Measurements from ENCODE around the gene KIF16B. TPM values are rescaled to one million over a fixed set of nuclear protein-coding genes. Genes with fewer than 3 reads are reported as not detected.

The KIF16B gene
- total and polyA plus RNA-seq, 2 experiments from 2014 or later = 6.5 to 11.1 TPM

DNA sequence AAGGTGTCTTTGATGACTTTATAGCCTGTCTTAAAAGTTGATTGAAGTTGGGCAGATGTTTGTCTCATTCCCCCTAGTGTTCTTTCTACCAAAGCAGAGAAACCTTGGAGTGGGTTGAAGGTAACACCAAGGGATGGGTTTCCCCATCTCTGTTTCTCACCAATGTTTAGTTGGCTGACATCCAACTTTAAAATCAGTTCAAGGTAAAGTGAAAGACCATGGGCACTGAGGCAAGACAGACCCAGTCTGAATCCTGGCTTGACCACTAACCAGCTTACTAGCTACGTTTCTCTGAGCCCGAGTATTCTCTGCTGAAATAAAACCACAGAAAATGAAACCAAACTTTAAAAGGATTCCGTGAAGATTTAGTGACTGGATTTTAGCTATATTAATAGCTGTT, 258.9 kb downstream of the KIF16B start:
- TF ChIP-seq ZNF331 (CRISPR knock-in tag; IDR thresholded peaks at IDR 0.05; ENCODE audit: low read depth) (no peak), NANOG (IDR thresholded peaks at IDR 0.05; ENCODE audit: borderline replicate concordance) (no peak), STAT1 (IDR thresholded peaks at IDR 0.05; ENCODE audit: unreplicated experiment) (no peak)
- DNase-seq (ENCODE audit: low spot score) (no peak), ATAC-seq (no peak)
- Histone ChIP-seq H4K20me1 (replicated peaks; ENCODE audit: insufficient read depth) (no peaks in the 10 kb centered on the region), H2AFZ (no peak overlapping the region), H3K27me3 (ENCODE audit: insufficient read depth) (no peaks in the 10 kb centered on the region), H3K36me3 (ENCODE audit: insufficient read depth) (no peaks in the 10 kb centered on the region), H3K9me2 (ENCODE audit: insufficient read depth) (no peaks in the 10 kb centered on the region), H3K27ac (ENCODE audit: low read depth) (no peak overlapping the region), H3K4me2 (no peak overlapping the region), H3F3A (replicated peaks; ENCODE audit: low read depth) (no peaks in the 10 kb centered on the region), H3K79me2 (replicated peaks; ENCODE audit: insufficient read depth) (no peaks in the 10 kb centered on the region), H3K4me1 (ENCODE audit: insufficient read depth) (no peaks in the 10 kb centered on the region), H3K4me3 (no peak overlapping the region)
- H3K4me3 Mint-ChIP-seq = no peak overlapping the region
- H3K27me3 Mint-ChIP-seq (ENCODE audit: insufficient read depth, low read depth, poor library complexity) = no peaks in the 10 kb centered on the region
- no peak overlapping the region for H3K27ac Mint-ChIP-seq
- no peaks in the 10 kb centered on the region for H3K9me3 Mint-ChIP-seq
- no peaks in the 10 kb centered on the region for H3K36me3 Mint-ChIP-seq (ENCODE audit: low read depth)
- no peaks in the 10 kb centered on the region for H3K4me1 Mint-ChIP-seq

DNA sequence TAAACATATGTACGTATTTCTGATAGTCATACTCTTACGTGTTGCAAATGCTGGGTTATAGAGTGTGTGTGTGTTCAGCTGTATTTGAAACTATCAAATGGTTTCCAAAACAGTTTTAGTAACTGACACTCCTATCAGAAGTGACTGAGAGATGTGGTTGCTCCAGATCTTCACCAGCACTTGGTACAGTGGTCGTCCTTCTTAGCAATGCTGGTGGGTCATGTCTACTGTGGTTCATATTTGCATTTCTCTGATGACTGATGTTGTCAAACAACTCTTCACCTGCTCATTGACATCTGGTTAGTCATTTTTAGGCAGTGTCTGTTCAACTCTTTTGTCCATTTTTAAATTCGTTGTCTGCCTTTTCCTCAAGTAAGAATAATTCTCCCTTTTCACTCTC, 259.3 kb downstream of the KIF16B start:
- no peak for ATAC-seq
- Mint-ChIP-seq H3K27ac (no peak overlapping the region), H3K27me3 (ENCODE audit: insufficient read depth, low read depth, poor library complexity) (no peaks in the 10 kb centered on the region), H3K4me1 (no peaks in the 10 kb centered on the region), H3K9me3 (no peaks in the 10 kb centered on the region), H3K4me3 (no peak overlapping the region), H3K36me3 (ENCODE audit: low read depth) (no peaks in the 10 kb centered on the region)
- no peak for DNase-seq (ENCODE audit: low spot score)
- Histone ChIP-seq H3K36me3 (ENCODE audit: insufficient read depth) (no peaks in the 10 kb centered on the region), H3K27me3 (ENCODE audit: insufficient read depth) (no peaks in the 10 kb centered on the region), H3K9me2 (ENCODE audit: insufficient read depth) (no peaks in the 10 kb centered on the region), H3K27ac (ENCODE audit: low read depth) (no peak overlapping the region), H3F3A (replicated peaks; ENCODE audit: low read depth) (no peaks in the 10 kb centered on the region), H3K4me1 (ENCODE audit: insufficient read depth) (no peaks in the 10 kb centered on the region), H3K4me3 (no peak overlapping the region), H4K20me1 (replicated peaks; ENCODE audit: insufficient read depth) (no peaks in the 10 kb centered on the region), H2AFZ (no peak overlapping the region), H3K79me2 (replicated peaks; ENCODE audit: insufficient read depth) (no peaks in the 10 kb centered on the region), H3K4me2 (no peak overlapping the region)
- TF ChIP-seq ZNF114 (CRISPR knock-in tag; IDR thresholded peaks at IDR 0.05) = no peak
- TF ChIP-seq, protein P1, sequence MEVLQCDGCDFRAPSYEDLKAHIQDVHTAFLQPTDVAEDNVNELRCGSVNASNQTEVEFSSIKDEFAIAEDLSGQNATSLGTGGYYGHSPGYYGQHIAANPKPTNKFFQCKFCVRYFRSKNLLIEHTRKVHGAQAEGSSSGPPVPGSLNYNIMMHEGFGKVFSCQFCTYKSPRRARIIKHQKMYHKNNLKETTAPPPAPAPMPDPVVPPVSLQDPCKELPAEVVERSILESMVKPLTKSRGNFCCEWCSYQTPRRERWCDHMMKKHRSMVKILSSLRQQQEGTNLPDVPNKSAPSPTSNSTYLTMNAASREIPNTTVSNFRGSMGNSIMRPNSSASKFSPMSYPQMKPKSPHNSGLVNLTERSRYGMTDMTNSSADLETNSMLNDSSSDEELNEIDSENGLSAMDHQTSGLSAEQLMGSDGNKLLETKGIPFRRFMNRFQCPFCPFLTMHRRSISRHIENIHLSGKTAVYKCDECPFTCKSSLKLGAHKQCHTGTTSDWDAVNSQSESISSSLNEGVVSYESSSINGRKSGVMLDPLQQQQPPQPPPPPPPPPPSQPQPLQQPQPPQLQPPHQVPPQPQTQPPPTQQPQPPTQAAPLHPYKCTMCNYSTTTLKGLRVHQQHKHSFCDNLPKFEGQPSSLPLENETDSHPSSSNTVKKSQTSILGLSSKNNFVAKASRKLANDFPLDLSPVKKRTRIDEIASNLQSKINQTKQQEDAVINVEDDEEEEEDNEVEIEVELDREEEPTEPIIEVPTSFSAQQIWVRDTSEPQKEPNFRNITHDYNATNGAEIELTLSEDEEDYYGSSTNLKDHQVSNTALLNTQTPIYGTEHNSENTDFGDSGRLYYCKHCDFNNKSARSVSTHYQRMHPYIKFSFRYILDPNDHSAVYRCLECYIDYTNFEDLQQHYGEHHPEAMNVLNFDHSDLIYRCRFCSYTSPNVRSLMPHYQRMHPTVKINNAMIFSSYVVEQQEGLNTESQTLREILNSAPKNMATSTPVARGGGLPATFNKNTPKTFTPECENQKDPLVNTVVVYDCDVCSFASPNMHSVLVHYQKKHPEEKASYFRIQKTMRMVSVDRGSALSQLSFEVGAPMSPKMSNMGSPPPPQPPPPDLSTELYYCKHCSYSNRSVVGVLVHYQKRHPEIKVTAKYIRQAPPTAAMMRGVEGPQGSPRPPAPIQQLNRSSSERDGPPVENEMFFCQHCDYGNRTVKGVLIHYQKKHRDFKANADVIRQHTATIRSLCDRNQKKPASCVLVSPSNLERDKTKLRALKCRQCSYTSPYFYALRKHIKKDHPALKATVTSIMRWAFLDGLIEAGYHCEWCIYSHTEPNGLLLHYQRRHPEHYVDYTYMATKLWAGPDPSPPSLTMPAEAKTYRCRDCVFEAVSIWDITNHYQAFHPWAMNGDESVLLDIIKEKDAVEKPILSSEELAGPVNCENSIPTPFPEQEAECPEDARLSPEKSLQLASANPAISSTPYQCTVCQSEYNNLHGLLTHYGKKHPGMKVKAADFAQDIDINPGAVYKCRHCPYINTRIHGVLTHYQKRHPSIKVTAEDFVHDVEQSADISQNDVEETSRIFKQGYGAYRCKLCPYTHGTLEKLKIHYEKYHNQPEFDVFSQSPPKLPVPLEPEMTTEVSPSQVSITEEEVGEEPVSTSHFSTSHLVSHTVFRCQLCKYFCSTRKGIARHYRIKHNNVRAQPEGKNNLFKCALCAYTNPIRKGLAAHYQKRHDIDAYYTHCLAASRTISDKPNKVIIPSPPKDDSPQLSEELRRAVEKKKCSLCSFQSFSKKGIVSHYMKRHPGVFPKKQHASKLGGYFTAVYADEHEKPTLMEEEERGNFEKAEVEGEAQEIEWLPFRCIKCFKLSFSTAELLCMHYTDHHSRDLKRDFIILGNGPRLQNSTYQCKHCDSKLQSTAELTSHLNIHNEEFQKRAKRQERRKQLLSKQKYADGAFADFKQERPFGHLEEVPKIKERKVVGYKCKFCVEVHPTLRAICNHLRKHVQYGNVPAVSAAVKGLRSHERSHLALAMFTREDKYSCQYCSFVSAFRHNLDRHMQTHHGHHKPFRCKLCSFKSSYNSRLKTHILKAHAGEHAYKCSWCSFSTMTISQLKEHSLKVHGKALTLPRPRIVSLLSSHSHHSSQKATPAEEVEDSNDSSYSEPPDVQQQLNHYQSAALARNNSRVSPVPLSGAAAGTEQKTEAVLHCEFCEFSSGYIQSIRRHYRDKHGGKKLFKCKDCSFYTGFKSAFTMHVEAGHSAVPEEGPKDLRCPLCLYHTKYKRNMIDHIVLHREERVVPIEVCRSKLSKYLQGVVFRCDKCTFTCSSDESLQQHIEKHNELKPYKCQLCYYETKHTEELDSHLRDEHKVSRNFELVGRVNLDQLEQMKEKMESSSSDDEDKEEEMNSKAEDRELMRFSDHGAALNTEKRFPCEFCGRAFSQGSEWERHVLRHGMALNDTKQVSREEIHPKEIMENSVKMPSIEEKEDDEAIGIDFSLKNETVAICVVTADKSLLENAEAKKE (CRISPR knock-in tag; IDR thresholded peaks at IDR 0.05) = no peak
- no peak for TF ChIP-seq POLR2AphosphoS5 (IDR thresholded peaks at IDR 0.05; ENCODE audit: low read depth)
- no peak for TF ChIP-seq JUNB (IDR thresholded peaks at IDR 0.05; ENCODE audit: unreplicated experiment)
- no peak for TF ChIP-seq EZH2phosphoT487 (IDR thresholded peaks at IDR 0.05; ENCODE audit: unreplicated experiment)
- no peak for TF ChIP-seq CREB1 (CRISPR knock-in tag; IDR thresholded peaks at IDR 0.05; ENCODE audit: low read depth)
- TF ChIP-seq, protein P2, sequence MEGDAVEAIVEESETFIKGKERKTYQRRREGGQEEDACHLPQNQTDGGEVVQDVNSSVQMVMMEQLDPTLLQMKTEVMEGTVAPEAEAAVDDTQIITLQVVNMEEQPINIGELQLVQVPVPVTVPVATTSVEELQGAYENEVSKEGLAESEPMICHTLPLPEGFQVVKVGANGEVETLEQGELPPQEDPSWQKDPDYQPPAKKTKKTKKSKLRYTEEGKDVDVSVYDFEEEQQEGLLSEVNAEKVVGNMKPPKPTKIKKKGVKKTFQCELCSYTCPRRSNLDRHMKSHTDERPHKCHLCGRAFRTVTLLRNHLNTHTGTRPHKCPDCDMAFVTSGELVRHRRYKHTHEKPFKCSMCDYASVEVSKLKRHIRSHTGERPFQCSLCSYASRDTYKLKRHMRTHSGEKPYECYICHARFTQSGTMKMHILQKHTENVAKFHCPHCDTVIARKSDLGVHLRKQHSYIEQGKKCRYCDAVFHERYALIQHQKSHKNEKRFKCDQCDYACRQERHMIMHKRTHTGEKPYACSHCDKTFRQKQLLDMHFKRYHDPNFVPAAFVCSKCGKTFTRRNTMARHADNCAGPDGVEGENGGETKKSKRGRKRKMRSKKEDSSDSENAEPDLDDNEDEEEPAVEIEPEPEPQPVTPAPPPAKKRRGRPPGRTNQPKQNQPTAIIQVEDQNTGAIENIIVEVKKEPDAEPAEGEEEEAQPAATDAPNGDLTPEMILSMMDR (conservative IDR thresholded peaks at IDR 0.05; ENCODE audit: low read depth in 2 of 2) = no peak
- no peak for TF ChIP-seq NANOG (IDR thresholded peaks at IDR 0.05; ENCODE audit: borderline replicate concordance)
- no peak for TF ChIP-seq STAT1 (IDR thresholded peaks at IDR 0.05; ENCODE audit: unreplicated experiment)
- TF ChIP-seq ZNF331 (CRISPR knock-in tag; IDR thresholded peaks at IDR 0.05; ENCODE audit: low read depth) = no peak
- TF ChIP-seq, protein P3, sequence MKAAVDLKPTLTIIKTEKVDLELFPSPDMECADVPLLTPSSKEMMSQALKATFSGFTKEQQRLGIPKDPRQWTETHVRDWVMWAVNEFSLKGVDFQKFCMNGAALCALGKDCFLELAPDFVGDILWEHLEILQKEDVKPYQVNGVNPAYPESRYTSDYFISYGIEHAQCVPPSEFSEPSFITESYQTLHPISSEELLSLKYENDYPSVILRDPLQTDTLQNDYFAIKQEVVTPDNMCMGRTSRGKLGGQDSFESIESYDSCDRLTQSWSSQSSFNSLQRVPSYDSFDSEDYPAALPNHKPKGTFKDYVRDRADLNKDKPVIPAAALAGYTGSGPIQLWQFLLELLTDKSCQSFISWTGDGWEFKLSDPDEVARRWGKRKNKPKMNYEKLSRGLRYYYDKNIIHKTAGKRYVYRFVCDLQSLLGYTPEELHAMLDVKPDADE (IDR thresholded peaks at IDR 0.05) = no peak
- no peak for TF ChIP-seq EZH2 (IDR thresholded peaks at IDR 0.05; ENCODE audit: low read depth, unreplicated experiment)

All from GM23338 (cell line).